NCI-H1694 treated with DMSO at 0.1 percent for 48 hours (cell line): ENCODE data around the gene SLC25A23.
A peak's percentile ranks its signal among the peaks of the same experiment; 100 is the strongest.

ENCODE experiments used
- DNase-seq: peaks from one replicate; lab custom pipeline; 2025; lab: John Stamatoyannopoulos, UW

SLC25A23 gene

DNA sequence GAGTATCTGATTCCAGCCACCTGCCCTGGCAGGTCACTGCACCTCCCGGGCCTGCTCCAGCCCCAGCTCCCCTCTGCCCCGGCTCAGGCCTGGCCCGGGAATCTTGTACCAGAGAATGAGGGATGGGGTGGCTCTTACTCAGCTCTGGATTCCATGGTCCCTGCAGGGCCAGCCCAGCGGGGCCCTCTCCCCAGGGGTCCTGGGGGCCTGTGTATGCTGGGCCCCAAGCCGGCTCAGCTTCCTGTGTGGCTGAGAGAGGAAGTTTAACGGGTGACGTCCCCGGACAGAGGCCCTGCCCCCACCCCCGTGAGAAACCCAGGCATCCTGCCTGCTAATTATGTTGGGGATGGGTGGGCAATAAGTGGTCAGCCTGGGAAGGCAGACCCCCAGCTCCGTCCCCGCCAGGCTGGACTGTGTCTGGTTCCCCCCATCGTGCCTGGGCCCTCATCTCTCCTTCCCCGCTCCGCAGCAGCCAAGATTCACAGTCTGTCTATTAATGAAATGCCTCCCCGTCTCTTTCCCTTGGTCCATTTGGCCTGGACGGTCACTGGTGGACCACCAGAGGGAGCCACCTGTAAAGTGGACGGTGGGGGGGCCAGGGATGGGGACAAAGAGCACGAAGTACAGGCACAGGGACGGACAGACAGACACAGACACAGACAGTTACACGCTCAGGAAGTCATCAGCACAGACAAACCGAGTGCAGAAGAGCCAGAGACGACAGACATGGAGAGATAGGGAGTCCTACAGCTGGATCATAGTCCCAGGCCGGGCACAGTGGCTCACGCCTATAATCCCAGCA is 22.1 kb upstream of the SLC25A23 start, which contains the start of gene DENND1C:
Gene DENND1C, minus strand, starts transcription at position 247 of the 802 bp plus-strand sequence. Its CDS starts 92 bp downstream, at position 155.
- no peak for DNase-seq

DNA sequence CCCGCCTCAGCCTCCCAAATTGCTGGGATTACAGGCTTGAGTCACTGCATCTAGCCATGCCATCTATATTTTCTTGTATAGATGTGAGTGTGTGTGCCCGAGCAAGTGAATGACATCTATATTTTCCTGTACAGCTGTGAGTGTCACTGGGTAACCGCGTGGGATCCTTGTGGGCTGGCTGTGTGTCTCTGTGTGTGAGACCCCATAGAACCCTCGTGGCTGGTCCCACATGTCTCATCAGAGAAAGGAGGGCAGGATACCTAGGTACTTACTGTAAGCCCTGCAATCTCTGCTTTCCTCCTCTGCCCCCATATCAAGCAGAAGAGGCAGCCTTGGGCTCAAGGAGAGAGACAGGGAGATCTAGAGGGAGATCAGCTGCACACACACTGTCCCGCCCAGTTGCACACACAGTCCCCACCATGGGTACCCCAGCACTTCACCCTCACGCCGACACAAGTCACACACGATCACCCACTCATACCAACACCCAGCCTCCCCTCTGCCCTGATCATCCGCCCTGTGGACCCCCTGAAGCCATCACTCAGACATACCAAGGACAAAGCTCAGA is 21.3 kb upstream of the SLC25A23 start:
- no peak for DNase-seq

DNA sequence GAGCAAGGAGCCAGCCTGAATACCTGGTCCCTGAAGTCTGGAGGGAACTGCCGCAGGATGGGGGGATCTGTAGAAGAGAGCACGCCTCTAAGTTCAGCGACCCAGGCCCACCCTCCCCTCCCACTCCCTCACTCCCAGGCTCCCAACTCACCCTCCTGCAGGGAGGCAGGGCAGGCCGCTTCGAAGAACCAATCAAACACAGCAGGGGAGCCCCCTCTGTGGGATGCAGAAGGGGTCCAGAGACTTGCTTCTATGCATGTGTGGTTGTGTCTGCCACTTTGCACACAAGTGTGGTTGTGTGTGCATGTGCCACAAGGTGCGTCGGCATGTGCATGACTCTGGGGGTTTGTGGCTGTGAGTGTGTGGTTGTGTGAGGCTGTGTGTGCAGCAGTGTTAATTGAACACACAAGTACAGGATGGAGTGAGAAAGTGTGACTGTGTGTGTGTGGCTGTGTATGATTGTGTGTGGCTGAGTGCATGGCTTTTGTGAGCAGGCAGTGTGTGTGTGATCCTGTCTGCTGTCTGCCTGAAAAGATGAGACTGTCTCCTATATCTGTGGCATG is 20.3 kb upstream of the SLC25A23 start:
- no peak for DNase-seq

DNA sequence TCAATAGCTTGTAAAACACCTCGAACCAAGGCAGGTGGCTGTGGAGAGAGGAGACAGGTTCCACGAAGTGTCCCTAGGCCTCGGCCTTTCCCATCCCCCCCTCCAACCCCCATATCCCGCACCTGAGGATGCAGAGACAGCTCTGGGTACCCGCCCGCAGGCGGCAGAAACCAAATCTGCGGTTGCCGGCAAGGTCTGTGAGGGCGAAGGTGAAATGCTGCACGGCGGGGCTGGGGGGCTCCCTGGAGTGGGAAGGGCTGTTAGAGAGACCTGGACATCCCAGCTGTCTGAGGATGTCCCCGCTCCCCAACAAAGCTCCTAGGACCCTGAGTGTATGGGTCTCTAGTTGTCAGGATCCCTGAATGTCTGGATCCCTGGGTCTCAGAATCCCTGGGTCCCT is 19.2 kb upstream of the SLC25A23 start:
- no peak for DNase-seq

DNA sequence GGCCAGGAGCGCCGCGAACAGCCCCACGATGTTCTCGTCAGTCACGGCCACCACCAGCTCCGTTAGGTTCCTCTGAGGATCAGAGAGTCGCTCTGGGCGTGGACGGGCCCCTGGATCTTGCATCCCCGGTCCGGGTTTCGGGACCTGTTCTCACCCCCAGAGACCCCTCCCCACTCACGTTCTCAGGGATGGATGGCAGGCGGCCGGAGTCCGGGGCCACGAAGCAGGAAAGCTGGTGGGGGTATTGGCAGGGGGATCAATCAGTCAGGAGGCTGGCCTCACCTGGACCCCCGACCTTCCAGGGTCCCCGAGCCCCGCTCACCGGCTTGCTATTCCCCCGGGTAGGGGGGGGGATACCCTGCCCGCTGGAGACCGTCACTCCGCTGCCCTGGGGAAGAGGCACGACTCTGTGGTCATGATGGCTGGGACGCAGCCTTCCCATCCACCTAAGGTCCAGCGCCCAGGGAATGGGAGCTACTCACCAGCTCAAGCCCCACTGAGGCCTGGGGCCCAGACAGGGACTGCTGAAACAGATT is 17.4 kb upstream of the SLC25A23 start:
- no peak for DNase-seq

DNA sequence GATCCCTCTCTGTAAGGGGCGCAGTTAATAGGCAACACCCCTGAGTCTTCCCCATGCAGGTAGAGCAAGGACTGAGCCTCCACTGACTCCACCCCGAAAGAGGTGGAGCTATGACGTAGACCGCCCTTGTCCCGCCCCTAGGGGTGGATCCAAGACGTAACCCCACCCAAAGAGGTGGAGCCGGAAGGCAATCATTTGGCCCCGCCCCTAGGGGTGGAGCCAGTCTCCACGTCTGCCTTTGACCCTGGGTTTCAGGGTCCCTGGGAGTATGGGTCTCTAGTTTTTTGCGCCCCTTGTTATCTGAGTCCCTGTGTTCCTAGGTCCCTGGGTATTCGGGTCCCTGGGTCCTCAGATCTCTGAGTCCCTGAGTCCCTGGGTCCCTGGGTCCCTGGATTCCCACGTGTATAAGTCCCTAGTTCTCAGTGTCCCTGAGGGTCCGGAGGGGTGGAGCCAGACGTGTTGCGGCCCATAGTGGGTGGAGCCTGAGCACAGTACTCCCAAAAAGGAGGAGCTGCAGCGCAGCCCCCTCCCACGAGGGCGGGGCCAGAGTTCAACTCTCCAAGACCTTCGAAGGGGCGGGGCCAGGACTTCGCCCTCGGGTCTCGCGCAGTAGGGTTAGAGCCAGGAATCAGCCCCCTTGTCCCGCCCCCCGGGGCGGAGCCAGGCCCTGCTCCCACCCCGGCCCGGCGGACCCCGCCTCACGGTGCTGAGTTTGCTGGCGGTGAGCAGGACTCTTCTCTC is 16.7 kb upstream of the SLC25A23 start:
- no peak for DNase-seq

- no peak for DNase-seq
Observed at GRCh38 chr19:6475321-6476108, 15.9 kb upstream of the SLC25A23 start.

GRCh38 chr19:6473647-6474046 is 14.1 kb upstream of the SLC25A23 start:
- no peak for DNase-seq

GRCh38 chr19:6472713-6473112 is 13.1 kb upstream of the SLC25A23 start:
- no peak for DNase-seq

GRCh38 chr19:6471076-6471475 is 11.5 kb upstream of the SLC25A23 start:
- no peak for DNase-seq

GRCh38 chr19:6470173-6470572 is 10.6 kb upstream of the SLC25A23 start:
- no peak for DNase-seq

DNA sequence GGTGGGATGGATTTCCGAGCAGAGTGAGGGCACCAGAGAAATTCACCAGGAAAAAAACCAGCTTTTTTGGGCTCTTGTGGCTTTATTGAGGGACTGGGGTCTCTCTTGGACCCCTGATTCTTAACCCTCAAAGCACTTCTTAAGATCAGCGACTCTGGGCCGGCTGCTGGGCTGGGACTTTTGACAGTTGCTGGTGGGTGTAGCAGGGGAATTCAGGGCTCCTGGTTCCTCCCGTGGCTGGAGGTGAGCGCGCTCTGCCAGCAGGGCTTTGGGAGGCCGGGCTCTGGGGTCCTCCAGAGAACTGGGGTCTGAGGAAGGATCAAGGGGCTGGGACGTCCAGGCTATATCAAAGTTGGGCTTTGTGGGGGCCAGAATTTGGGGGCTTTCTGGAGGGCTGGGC is 7.8 kb upstream of the SLC25A23 start:
- no peak for DNase-seq

DNA sequence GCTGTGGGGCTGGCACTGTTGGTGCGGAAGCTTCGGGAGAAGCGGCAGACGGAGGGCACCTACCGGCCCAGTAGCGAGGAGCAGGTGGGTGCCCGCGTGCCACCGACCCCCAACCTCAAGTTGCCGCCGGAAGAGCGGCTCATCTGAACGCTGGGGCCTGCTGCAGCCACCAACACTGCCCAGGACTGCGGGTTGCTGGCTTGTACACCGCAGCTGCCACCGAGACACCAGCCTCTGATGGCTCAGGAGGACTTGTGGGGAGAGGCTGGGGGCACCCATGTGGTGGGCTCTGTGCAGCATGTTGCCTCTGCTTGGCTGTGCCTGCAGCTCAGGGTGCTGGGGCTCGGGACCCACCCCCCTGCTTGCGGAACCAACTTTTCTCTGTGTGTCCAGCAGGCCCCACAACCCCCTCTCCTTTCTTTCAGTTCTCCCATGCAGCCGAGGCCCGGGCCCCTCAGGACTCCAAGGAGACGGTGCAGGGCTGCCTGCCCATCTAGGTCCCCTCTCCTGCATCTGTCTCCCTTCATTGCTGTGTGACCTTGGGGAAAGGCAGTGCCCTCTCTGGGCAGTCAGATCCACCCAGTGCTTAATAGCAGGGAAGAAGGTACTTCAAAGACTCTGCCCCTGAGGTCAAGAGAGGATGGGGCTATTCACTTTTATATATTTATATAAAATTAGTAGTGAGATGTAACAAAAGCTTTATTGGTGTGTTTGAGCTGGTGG is 7.1 kb upstream of the SLC25A23 start:
- no peak for DNase-seq

DNA sequence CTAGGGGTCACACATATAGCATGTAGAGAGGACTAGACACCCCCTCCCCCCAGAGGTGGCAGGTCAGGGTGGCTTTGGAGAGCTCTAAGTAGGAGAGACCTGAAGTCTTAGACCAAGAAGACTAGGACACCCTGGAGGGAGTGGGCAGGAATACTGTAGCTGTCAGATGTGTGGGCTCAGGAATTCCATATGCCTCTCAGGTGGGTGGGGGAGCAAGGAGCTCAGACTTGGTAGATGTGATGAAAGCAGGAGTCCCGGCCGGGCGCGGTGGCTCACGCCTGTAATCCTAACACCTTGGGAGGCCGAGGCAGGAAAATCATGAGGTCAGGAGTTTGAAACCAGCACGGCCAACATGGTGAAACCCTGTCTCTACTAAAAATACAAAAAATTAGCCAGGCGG is 6.1 kb upstream of the SLC25A23 start:
- no peak for DNase-seq

DNA sequence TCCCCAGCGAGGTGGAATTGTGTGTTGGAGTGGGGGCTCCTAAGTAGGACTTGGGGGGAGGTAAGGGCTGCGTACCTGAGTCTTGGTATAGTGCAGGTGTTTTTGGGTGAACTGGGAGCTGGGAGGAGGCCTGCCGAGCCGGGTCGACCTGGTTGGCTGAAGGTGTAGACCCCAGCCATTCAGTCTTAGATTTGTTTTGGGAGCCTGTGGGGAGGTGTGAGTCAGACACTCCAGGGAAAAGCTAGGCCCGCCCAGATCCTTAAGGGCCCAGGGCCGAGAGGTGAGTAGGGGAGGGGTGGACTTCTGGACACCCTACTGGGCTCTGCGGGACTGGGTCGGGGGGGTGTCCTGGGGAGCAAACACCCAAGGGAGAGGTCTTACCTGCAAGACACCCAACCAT is 5.4 kb upstream of the SLC25A23 start:
- DNase-seq = no peak

- no peak for DNase-seq
Observed at GRCh38 chr19:6464070-6464873, 4.7 kb upstream of the SLC25A23 start, which contains the start of gene CRB3. Gene CRB3, plus strand, starts transcription at chr19:6464271. Its CDS starts 431 bp downstream, at chr19:6464702.

DNA sequence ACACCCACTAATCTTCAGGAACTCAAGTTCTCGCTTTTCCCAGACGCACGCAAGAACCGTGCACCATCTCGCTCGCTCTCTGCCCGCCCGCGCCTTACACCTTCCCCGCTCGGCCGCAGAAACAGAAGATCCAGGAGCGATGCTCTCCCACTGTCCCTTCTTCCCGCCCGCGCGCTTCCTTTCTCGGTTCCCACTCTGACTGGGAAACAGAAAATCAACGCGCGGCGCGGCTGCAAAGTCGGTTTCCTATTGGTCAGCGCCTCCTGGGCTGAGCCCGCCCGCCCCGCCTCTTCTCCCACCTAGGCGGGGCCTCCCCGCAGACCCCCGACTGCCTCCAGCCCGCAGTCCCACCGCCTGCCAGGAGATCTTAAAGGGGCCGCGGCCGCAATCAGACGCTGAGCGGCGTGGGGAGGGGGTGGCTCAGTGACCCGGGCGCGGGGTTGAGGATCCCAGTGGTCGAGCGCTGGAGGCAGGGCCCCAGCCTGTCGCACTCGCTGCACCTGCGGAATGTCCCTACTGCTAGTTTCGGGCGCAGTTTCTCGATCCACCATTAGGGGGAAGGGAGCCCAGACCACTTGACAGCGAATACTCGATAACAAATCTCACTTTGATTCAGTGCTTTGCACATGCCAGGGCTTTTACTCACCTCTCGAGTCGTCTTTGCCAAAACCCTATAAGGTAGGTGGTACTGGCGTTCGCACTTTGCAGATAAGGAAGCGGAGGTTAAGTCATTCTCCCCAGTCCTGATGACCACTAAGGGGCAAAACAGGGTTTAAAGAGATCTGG is 700 bp upstream of the SLC25A23 start:
- peak; percentile 87 for DNase-seq

- no peak for DNase-seq
Observed at GRCh38 chr19:6458695-6459261, 814 bp downstream of the SLC25A23 start.
